T-helper 2 cell treated with Interferon-gamma antibody and Interleukin-4, amounts not matched to agents 5 μg/mL and 100 μg/mL, for 36 hours (primary cell): ENCODE measurements around the gene STMN3.

ENCODE experiments used
- DNase-seq: peaks from one replicate; pipeline ENCODE4 v3.0.0; 2021; ENCODE audit warnings: low spot score
- H3K27ac Mint-ChIP-seq: one replicate; pipeline ENCODE4 v1.8.0; 2021; ENCODE audit warnings: mild to moderate bottlenecking, mixed read lengths
- H3K27me3 Mint-ChIP-seq: one replicate; pipeline ENCODE4 v1.8.0; 2021; ENCODE audit warnings: low read depth, mixed read lengths
- H3K36me3 Mint-ChIP-seq: one replicate; pipeline ENCODE4 v1.8.0; 2021; ENCODE audit warnings: low read depth, mixed read lengths
- H3K4me1 Mint-ChIP-seq: one replicate; pipeline ENCODE4 v1.8.0; 2021; ENCODE audit warnings: low read depth, mixed read lengths
- H3K4me3 Mint-ChIP-seq: one replicate; pipeline ENCODE4 v1.8.0; 2022; ENCODE audit warnings: mild to moderate bottlenecking, moderate library complexity, mixed read lengths
- H3K9me3 Mint-ChIP-seq: one replicate; pipeline ENCODE4 v1.8.0; 2021; ENCODE audit warnings: mixed read lengths

The STMN3 gene

DNA sequence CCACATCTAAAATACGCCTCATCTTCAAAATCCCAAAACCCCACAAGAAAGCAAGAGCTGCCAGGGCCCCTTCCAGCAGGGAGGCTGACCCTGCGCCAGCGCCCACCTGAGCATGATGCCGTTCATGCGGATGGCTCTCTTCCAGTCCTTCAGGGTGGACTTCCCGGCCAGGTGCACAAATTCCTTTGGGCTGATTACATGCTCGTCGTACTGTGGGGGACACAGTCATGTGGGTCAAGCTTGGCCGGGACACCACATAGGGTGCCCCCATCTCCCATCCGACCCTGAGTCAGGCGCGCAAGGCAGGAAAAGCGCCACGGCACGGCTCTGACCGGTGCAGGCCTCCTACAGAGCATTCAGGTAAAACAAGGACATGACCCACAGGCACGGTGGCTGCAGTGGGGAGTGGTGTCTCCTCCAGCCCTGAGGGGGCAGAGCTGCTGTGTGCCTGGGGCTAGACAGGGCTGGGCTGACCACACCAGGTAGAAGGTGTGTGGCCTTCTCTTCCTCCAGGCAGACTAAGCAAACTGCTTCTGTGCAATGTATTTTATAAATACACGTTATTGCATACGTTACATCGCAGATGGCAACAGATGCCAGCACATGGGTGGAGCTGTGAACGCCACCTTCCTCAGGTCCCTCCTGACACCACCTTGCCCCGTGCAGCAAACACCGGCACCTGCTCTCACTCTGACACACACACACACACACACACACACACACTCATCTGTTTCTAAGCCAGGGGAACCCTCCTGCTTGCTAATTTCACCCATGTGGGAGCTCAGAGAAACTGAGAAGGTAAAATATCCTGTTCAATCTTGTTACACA is 55.4 kb downstream of the STMN3 start:
- no peak overlapping the region for H3K4me3 Mint-ChIP-seq
- H3K36me3 Mint-ChIP-seq: peaks cover 47% of the 10 kb centered on the region
- H3K27ac Mint-ChIP-seq: no peak overlapping the region
- peaks cover 3% of the 10 kb centered on the region for H3K9me3 Mint-ChIP-seq
- H3K4me1 Mint-ChIP-seq: no peaks in the 10 kb centered on the region
- no peaks in the 10 kb centered on the region for H3K27me3 Mint-ChIP-seq
- no peak for DNase-seq

DNA sequence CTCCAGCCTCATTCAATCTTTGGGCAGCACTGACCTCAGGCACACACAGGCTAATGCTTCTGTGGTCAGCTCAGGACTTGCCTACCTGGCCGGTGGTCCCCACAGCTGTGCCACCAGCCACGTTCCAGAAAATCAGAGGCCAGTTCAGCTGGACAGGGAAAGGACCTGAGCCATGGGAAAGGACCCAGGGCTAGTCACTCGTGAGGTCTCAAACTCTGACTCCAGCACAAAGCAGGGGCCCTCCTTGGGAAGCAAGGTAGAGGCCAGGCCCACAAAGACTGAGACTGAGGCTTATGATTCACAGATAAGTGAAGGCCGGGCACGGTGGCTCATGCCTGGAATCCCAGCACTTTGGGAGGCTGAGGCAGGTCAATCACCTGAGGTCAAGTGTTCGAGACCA is 56.8 kb downstream of the STMN3 start:
- H3K9me3 Mint-ChIP-seq: no peaks in the 10 kb centered on the region

DNA sequence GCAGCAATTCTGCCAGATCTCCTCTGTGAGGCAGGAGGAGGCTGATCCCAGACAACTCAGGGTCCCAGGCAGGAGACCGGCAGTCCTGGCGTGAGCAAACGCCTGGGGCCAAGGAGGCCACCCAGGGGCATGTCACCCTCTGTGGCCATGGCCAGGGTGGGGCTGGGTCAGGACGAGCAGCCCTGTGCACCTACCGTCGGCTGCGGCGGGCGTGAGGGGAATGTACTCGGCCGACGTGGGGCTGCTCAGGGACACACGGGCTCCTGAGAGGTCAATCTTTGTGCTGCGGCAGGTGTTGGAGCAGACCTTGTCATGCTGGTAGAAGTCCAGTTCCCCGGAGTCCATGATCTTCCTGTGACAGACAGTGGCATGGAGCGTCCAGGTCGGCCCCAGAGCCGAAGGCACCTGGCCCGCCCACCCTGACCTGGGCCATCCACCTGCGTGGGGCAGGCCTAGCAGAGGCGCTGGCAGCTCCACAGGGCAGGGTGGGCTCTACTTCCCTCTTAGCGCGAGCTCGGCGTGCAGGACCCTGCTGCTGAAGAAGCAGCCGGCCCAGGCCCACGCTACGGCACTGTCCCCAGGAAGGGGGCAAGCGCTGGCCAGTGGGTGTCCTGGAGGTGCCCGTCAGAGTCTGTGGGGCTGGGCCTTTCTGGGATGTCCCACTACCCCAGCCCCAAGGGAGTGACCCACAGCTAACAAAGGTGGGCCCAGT is 57.7 kb downstream of the STMN3 start:
- no peaks in the 10 kb centered on the region for H3K27me3 Mint-ChIP-seq
- no peak overlapping the region for H3K27ac Mint-ChIP-seq
- H3K36me3 Mint-ChIP-seq: peaks cover 40% of the 10 kb centered on the region
- no peaks in the 10 kb centered on the region for H3K9me3 Mint-ChIP-seq
- no peaks in the 10 kb centered on the region for H3K4me1 Mint-ChIP-seq
- DNase-seq: no peak
- H3K4me3 Mint-ChIP-seq: no peak overlapping the region

More for the DNA sequence above, 56.8 kb downstream of the STMN3 start:
- Mint-ChIP-seq H3K27ac (no peak overlapping the region), H3K4me3 (no peak overlapping the region), H3K36me3 (peaks cover 40% of the 10 kb centered on the region), H3K4me1 (no peaks in the 10 kb centered on the region), H3K27me3 (no peaks in the 10 kb centered on the region)
- DNase-seq: no peak

DNA sequence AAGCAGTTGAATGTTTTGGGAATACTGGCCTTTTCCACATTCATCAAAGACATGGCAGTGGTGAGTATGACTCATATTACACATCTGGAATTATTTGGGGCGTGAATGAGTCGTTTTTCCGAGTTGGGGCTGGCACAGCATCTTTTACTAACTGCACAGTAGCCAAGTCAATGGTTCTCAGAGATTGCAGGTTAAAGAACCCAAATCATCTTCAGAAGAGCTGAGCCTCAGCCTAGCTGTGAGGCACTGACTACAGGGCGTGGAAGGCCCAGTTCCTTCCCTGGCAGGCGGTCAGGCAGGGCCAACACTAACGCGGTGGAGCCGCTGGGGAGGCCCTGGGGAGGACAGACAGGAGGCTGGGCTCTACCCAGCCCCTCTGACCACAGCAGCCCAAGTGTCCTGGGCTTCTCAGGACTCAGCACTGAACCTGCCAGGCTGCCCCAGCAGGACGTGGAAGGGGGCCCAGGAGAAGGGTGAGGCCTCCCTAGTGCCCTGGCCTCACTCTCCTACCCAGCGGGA is 59.1 kb downstream of the STMN3 start:
- Mint-ChIP-seq H3K9me3 (no peaks in the 10 kb centered on the region), H3K27ac (no peak overlapping the region), H3K36me3 (peaks cover 39% of the 10 kb centered on the region), H3K27me3 (no peaks in the 10 kb centered on the region), H3K4me1 (no peaks in the 10 kb centered on the region), H3K4me3 (no peak overlapping the region)
- no peak for DNase-seq

DNA sequence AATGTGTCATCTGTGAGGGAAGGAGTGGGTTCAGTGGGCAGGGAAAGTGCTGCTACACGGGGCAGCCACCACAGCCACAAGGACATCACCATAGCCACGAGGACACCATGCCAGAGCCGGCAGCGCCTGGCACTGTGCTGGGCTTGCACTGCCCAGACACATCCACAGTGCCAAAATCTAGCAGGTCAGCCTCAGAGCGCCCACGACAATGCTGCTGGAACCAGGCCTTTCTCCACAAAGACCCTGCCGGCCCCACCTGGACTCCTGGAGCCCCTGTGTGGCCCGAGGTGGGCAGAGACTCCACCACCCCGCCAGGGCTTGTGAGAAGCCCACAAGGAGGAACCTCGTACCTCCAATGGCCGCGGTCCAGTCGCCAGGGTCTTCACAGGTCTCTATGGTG is 60.6 kb downstream of the STMN3 start:
- no peak for DNase-seq
- H3K27me3 Mint-ChIP-seq: no peaks in the 10 kb centered on the region
- peaks cover 3% of the 10 kb centered on the region for H3K4me1 Mint-ChIP-seq
- H3K4me3 Mint-ChIP-seq: no peak overlapping the region
- peaks cover 35% of the 10 kb centered on the region for H3K36me3 Mint-ChIP-seq
- H3K9me3 Mint-ChIP-seq: no peaks in the 10 kb centered on the region
- H3K27ac Mint-ChIP-seq: no peak overlapping the region

DNA sequence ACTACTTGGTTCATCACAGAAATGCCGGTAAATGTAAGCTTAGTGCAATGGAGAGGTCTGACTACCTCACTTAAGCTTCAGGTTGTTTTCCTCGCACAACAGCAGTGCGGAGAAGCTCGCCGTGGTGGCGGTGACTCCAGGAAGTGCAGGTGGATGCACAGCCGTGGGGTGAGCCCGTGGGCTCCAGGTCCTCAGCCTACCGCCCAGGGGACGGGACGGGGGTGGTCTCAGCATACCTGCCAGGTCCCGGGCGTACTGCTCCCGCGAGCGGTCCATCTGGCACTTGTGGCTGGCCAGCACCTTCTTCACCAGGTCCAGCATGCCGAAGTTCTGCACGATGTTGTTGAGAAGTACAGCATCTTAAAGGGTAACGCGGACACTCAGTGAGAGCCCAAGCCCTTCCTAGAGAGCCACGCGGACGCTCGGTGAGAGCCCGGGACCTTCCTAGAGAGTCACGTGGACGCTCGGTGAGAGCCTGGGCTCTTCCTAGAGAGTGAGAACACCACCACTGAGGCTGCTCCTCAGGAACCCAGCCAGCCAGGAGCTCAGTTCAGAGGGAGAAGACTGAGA is 61.4 kb downstream of the STMN3 start:
- no peak overlapping the region for H3K4me3 Mint-ChIP-seq
- H3K4me1 Mint-ChIP-seq: peaks cover 3% of the 10 kb centered on the region
- DNase-seq: no peak
- peaks cover 35% of the 10 kb centered on the region for H3K36me3 Mint-ChIP-seq
- no peaks in the 10 kb centered on the region for H3K9me3 Mint-ChIP-seq
- H3K27me3 Mint-ChIP-seq: no peaks in the 10 kb centered on the region
- no peak overlapping the region for H3K27ac Mint-ChIP-seq

DNA sequence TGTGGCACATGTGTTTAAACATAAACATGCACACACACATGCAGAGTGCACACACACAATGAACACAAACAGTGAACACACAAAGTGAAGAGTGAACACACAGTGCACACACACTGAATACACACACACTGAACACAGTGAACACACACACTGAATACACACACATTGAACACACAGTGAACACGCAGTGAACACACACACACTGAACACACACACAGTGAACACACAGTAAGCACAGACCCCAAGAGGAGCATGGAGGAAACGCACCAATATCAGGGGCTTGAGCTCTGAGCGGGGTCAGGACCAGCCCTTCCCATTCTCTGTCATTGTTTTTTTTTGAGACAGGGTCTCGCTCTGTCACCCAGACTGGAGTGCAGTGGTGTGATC is 62.1 kb downstream of the STMN3 start:
- H3K4me1 Mint-ChIP-seq: peaks cover 3% of the 10 kb centered on the region

DNA sequence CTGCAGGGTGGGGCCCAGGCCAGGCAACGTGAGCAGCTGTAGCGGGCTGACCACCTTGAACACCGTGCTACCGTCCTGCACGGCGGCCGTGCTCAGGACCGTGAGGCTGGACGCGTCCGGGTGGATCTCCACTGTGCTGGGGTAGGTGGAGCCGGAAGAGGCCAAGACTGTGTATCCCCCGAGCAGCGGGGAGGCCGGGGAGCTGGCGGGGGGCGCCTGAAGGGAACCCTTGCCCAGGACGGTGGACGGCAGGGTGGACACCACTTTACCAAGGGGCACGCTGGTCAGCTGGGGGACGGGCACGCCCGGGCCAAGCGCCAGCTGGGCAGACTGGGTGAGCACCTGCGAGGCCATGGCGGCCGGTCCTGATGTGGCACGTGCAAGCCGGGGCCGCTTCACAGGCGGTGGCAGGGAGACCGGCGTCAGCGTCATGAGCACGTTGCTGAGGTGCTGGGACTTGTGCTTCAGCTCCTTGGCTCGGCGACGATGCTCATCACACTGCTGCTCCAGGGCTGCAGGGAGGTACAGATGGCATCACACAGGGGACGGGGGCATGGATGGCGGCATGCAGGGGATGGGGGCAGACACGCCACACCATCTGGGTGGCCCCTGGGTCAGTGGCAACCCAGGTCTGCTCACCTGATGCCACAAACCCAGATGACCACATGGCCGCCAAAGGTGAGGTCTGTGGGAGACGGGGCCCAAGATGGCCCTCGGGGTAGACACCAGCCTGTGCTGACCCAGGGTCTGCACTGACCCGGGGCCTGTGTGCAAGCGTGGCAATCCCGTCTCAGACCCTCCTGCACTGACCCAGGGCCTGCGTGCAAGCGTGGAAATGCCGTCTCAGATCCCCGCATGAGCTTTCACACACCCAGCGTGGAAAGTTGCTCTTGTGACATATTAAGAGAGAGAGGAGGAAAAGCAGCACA is 62.7 kb downstream of the STMN3 start:
- DNase-seq: no peak
- Mint-ChIP-seq H3K4me1 (peaks cover 3% of the 10 kb centered on the region), H3K9me3 (no peaks in the 10 kb centered on the region), H3K36me3 (peaks cover 34% of the 10 kb centered on the region), H3K27me3 (no peaks in the 10 kb centered on the region), H3K4me3 (no peak overlapping the region), H3K27ac (no peak overlapping the region)

More for the DNA sequence above, 62.1 kb downstream of the STMN3 start:
- Mint-ChIP-seq H3K36me3 (peaks cover 35% of the 10 kb centered on the region), H3K9me3 (no peaks in the 10 kb centered on the region), H3K27ac (no peak overlapping the region), H3K4me3 (no peak overlapping the region), H3K27me3 (no peaks in the 10 kb centered on the region)
- no peak for DNase-seq
